Activated T-cell treated with anti-CD3 and anti-CD28 coated beads, Interleukin-2, amount 50 U/mL, for 72 hours (primary cell): ENCODE results near the gene KCNH1. TPM values are rescaled to one million over a fixed set of nuclear protein-coding genes. Genes with fewer than 3 reads are reported as not detected.

Experiments
- ATAC-seq, 2 donors: fragments of 150-1000 bp; cut with Tn5 transposase; replicated peaks in 1 of 2; 2 replicates each; pipeline ENCODE4 v1.10.0; 2021; ENCODE audit warnings: moderate library complexity in 2 of 2, mild to moderate bottlenecking in 1 of 2
- DNase-seq, 2 donors: peaks; one replicate each; pipeline ENCODE4 v3.0.0; 2021 to 2022; ENCODE audit warnings: mixed read lengths in 1 of 2
- H3K27ac Mint-ChIP-seq: one replicate; pipeline ENCODE4 v1.8.0; 2022; ENCODE audit warnings: mild to moderate bottlenecking, moderate library complexity, mixed read lengths
- H3K27me3 Mint-ChIP-seq: one replicate; pipeline ENCODE4 v1.8.0; 2022; ENCODE audit warnings: low read depth, mixed read lengths
- H3K36me3 Mint-ChIP-seq, 2 donors: one replicate each; pipeline ENCODE4 v1.8.0; 2022; ENCODE audit warnings: mixed read lengths in 2 of 2, mild to moderate bottlenecking in 1 of 2; ENCODE audit not compliant: insufficient read depth in 2 of 2
- H3K4me1 Mint-ChIP-seq: one replicate; pipeline ENCODE4 v1.8.0; 2022; ENCODE audit warnings: low read depth, mixed read lengths
- H3K4me3 Mint-ChIP-seq, 2 donors: one replicate each; pipeline ENCODE4 v1.8.0; 2022; ENCODE audit warnings: mild to moderate bottlenecking in 2 of 2, mixed read lengths in 2 of 2, moderate library complexity in 2 of 2
- H3K9me3 Mint-ChIP-seq, 2 donors: one replicate each; pipeline ENCODE4 v1.8.0; 2022; ENCODE audit warnings: mixed read lengths in 2 of 2
- total RNA-seq, 2 donors: library from RNA; stranded (reverse); gene quantifications; one replicate each; pipeline ENCODE4 v1.2.3, GENCODE V29; 2022

The KCNH1 gene
- total RNA-seq, 2 donors from 2014 or later: not detected

DNA sequence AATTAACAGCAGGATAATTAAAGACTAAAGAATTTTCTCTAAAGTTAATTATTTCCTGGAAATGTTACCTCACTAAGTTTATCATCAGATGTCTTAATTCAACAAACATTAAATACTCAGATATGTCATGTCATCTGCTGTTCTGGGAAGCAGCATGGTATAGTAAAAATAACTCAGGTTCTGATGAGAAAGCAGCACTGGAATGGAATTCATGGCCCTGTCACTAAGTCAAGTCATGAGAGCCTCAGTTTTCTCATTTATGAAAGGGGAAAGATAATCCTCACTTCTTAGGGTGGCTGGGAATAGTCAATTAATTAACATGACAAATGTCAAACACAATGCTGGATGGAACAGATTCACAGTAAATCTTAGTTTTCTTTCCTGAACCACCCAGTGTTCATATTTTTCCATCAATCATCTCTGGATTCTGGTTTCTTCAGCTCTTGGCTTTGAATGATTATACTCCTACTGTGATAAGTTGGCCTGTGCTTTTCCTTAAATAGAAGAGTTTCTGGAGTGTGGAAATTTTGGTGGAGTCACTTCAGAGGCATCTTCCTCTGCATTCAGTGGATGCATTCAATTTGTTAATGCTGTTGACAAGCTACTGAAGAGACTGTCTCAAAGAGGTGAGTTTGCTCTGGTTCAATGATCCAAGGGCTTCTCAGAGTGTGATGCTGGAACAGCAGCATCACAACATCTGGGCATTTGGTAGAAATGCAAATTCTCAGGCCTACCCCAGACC lies 319.4 kb downstream of the KCNH1 start:
- Mint-ChIP-seq H3K27me3 (peaks cover 6% of the 10 kb centered on the region), H3K9me3 (peaks cover 0 to 2% of the 10 kb centered on the region in 2 donors), H3K36me3 (no peaks in the 10 kb centered on the region), H3K4me3 (no peak overlapping the region), H3K27ac (no peak overlapping the region), H3K4me1 (peaks cover 8% of the 10 kb centered on the region)
- no peak for DNase-seq
- ATAC-seq: no peak

DNA sequence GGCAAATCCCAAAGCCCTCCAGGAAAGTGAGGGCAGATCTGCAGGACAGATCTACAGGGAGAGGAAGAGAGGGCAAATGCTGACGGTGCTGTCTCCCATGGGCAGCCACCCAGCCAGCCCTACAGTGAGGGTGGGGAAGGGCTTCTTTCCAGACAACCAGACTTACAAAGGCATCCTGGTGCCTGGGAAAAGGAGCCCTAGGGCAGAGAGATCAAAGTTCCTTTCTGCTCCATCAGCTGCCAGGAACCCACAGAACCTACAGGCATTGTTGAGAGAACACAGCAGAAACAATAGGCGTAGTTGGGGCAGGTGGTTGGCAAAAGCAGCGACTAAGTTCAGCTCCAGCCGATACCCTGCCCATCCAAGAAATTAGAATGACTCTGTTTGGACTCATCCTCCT lies 332.4 kb downstream of the KCNH1 start:
- DNase-seq (no peak), ATAC-seq (no peak)
- Mint-ChIP-seq H3K9me3 (no peaks in the 10 kb centered on the region), H3K27ac (no peak overlapping the region), H3K4me3 (no peak overlapping the region), H3K36me3 (no peaks in the 10 kb centered on the region), H3K4me1 (no peaks in the 10 kb centered on the region), H3K27me3 (peaks cover 12% of the 10 kb centered on the region)

DNA sequence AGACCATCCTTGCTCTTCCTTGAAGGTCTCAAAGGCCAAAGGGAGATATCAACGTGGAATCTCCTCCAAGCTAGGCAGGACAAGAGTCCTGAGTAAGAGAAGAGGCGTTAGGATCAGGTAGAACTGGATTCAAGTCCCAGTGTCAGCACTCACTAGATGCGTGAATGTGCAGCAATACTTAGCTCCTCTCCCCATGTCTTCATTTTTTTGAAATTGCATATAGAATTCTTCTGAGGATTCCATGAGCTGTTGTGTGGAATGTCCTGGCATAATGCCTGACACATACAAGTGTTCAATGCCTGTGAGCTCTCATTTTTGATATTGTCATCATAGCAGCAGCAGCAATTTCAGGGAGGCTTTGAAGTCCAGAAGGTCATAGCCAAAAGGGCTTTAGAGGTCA lies 333.2 kb downstream of the KCNH1 start:
- no peak for DNase-seq
- no peaks in the 10 kb centered on the region for H3K9me3 Mint-ChIP-seq
- H3K4me1 Mint-ChIP-seq: no peaks in the 10 kb centered on the region
- H3K36me3 Mint-ChIP-seq: no peaks in the 10 kb centered on the region
- H3K4me3 Mint-ChIP-seq: no peak overlapping the region
- no peak overlapping the region for H3K27ac Mint-ChIP-seq
- ATAC-seq: no peak
- peaks cover 10% of the 10 kb centered on the region for H3K27me3 Mint-ChIP-seq

DNA sequence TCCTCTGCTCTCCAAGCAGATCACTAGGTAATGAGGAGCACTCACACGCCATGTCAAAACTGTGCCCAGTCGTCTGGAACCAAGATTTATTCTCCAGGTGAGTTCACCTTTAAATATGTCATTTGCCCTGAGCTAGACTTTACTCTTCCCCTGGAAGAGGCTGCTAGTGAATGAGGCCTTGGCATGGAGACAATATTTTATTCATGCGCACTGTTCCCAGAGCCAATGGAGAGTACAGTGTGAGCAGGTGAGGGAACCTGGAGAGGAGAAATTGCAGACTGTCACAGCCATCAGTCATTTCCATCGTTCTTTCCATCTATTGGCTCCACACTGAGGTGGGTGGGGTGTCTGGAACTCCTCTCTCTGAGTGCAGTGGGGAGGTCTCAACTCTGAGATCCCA lies 333.6 kb downstream of the KCNH1 start:
- Mint-ChIP-seq H3K27ac (no peak overlapping the region), H3K4me3 (no peak overlapping the region), H3K27me3 (peaks cover 12% of the 10 kb centered on the region), H3K9me3 (no peaks in the 10 kb centered on the region), H3K36me3 (no peaks in the 10 kb centered on the region), H3K4me1 (no peaks in the 10 kb centered on the region)
- ATAC-seq (no peak), DNase-seq (no peak)

DNA sequence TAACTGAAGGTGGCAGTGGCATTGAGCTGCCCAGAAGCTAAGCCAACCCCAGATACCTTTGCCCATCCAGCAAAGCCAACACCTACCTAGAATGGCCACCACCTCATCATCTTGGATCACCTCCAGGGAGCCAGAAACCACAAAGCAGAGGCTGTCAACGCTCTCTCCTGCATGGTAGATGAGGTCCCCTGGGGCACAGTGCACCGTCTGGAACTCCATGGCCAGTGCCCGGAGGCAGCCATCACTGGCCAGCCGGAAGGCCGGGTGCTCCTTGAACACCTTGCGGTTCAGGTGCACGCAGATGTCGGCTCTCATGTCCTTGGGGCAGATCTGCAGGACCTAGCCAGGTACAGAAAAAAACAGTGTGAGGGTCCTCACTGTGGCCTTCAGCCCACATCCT lies 336.5 kb downstream of the KCNH1 start:
- Mint-ChIP-seq H3K36me3 (no peaks in the 10 kb centered on the region), H3K9me3 (no peaks in the 10 kb centered on the region), H3K27me3 (peaks cover 21% of the 10 kb centered on the region), H3K4me3 (no peak overlapping the region), H3K27ac (no peak overlapping the region), H3K4me1 (no peaks in the 10 kb centered on the region)
- ATAC-seq: no peak
- DNase-seq: no peak

DNA sequence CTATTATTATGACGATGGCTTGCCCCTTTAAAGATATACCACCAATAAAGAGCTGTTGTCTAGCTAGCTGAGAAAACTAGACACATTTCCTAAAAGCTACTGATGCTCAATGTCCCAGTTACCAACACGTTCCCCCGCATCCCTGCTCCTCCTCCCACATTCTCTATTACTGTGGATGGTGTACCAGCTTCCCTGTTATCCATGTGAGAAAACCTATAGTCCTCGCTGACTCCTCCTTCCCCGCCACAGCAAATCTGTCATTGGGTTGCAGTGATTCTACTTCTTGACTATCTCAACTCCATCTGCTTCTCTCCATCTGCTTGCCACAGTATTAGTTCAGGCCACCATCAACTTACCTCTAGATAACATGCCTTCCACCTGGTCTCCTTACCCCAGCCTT lies 337.5 kb downstream of the KCNH1 start:
- Mint-ChIP-seq H3K27ac (no peak overlapping the region), H3K4me1 (no peaks in the 10 kb centered on the region), H3K27me3 (peaks cover 21% of the 10 kb centered on the region), H3K36me3 (no peaks in the 10 kb centered on the region), H3K9me3 (no peaks in the 10 kb centered on the region), H3K4me3 (no peak overlapping the region)
- ATAC-seq (no peak), DNase-seq (no peak)

DNA sequence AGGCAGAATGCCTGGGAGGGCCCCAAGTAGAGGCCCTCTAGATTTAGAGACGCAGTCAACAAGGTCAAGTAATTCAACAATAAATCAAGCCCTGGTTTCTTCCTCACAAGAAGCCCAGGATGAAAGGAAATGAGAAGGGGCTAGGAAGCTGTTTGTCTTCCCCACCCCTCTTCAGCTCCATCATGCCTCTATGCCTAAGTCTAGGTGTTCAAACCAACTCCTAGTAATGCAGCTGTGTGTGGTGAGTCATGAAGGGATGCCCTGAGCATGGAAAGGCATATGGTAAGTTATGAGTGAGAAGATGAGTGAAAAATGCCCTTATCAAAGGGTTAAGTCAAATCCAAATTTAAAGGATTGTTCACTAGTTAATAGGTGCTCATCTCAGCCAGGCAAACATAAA lies 339.5 kb downstream of the KCNH1 start:
- DNase-seq: no peak
- no peak overlapping the region for H3K27ac Mint-ChIP-seq
- no peaks in the 10 kb centered on the region for H3K36me3 Mint-ChIP-seq
- peaks cover 21% of the 10 kb centered on the region for H3K27me3 Mint-ChIP-seq
- no peak for ATAC-seq
- no peaks in the 10 kb centered on the region for H3K4me1 Mint-ChIP-seq
- H3K9me3 Mint-ChIP-seq: no peaks in the 10 kb centered on the region
- no peak overlapping the region for H3K4me3 Mint-ChIP-seq

DNA sequence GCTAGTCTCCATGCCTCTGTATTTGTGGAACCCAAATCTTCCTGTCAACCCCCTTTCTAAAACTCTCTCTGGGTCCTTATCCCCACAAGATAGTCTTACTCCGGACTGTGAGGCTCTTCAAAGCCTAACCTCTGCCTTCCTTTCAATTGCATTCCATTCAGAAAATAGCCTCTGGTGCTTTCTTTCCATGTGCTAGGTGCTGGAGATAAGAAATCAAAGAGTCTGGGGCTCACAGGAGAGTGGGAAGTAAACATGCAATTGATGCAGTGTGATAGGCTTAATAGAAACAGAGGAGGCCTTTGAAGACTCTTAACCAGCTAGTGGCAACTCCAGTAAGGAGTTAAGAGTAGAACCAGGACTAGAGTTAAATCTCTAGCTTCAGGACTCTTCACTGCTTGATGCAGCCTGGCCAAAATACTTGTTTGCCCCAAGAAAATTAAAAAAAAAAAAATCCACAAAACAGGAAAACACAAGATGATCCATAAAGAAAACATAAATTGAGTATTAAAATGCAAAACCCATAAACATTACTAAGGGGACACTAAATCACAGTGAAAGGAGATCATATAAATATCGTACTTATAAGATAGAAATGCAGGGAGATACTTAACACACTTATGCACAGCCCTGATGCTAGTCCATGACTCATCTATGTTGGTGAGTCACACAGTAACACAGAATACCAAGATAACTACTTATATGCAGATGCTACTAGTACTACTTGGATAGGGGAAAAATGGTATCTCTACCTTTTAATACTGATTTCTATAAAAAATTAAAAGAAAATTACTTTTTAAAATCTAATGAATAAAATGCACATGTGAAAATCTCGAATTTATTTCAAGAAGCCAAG lies 341.5 kb downstream of the KCNH1 start:
- peaks cover 21% of the 10 kb centered on the region for H3K27me3 Mint-ChIP-seq
- peak; percentile 59 to 61 for ATAC-seq
- H3K9me3 Mint-ChIP-seq: no peaks in the 10 kb centered on the region
- no peak for DNase-seq
- no peak overlapping the region for H3K4me3 Mint-ChIP-seq
- no peak overlapping the region for H3K27ac Mint-ChIP-seq
- H3K4me1 Mint-ChIP-seq: no peaks in the 10 kb centered on the region
- no peaks in the 10 kb centered on the region for H3K36me3 Mint-ChIP-seq

DNA sequence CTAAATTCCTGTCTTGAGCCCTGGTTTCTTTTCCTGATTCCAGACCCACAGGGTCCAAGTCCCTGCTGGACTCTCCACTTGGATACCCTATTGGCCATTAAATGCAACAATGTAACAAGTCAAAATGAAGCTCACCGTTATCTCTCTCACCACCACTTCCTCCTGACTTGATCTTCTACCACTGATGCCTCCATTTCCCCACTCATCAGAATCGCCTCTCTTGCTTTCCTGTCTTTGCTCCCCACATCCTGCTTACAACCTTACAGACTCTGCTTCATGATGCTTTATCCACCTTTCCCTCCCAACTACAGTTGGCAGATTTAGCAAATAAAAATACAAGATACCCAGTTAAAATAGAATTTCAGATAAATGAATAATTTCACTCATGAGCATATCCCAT lies 343.8 kb downstream of the KCNH1 start:
- ATAC-seq (no peak), DNase-seq (no peak)
- Mint-ChIP-seq H3K4me1 (no peaks in the 10 kb centered on the region), H3K36me3 (no peaks in the 10 kb centered on the region), H3K27me3 (peaks cover 13% of the 10 kb centered on the region), H3K9me3 (peaks cover 0 to 1% of the 10 kb centered on the region in 2 donors), H3K27ac (no peak overlapping the region), H3K4me3 (no peak overlapping the region)

DNA sequence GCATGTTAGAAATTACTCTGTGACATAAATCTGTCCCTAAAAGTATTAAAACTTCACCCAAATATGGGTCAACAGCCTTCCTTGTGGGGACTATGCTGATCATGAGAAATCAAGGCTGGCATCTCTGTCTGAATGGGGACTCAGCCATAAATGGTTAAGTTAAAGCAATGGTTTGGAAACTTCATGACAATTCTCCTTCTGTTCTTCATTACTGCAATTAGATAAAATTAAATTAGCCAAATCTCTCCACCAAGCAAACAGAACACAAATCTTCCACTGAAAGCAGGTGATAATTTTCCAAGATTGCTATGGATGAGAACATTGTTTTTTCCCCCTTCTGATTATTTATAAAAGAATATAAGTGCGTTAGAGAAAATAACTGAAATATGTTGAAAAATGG lies 346.1 kb downstream of the KCNH1 start:
- no peak overlapping the region for H3K4me3 Mint-ChIP-seq

DNA sequence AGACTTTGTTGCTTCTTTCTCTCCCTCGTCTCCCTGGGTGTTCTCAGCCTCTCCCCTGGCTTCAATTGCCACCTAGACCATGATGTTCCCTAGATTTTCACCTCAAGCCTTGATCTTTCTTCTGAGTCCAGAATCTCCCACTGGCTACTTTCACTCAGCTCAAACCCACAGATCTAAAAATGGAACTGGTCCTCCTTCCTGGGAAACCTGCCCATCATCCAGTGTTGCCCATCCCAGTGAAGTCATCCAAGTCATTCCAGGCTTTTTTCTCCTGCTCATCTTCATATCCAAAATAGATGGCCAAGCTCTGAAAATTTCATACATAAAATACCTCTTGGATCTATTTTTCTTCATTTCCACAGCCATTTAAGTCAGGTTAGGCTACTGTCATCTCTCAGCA lies 347.4 kb downstream of the KCNH1 start:
- H3K9me3 Mint-ChIP-seq: peaks cover 0 to 1% of the 10 kb centered on the region in 2 donors
- DNase-seq (no peak), ATAC-seq (no peak)

More for the DNA sequence above, 346.1 kb downstream of the KCNH1 start:
- no peaks in the 10 kb centered on the region for H3K36me3 Mint-ChIP-seq
- no peak for DNase-seq
- ATAC-seq: no peak
- H3K27me3 Mint-ChIP-seq: peaks cover 6% of the 10 kb centered on the region
- H3K27ac Mint-ChIP-seq: no peak overlapping the region
- peaks cover 0 to 1% of the 10 kb centered on the region in 2 donors for H3K9me3 Mint-ChIP-seq
- H3K4me1 Mint-ChIP-seq: no peaks in the 10 kb centered on the region

DNA sequence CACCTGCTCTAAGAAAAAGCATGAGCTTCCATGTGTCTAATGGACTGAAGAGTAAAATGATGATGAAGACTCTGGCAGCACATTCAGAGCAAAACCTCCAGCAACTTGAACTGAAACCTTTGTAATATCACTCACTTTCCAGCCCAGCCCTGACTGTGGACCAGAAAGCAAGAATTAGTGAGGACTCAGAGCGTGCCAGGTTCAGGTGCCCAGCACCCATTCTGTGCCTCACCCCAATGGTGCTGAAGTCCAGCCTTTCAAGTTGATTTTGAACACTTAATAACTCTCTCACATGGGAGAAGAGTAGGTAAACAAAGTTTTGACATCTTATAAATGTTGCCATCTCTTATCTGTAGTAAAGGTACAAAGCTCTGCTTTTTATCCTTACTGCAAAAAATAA lies 350.0 kb downstream of the KCNH1 start:
- Mint-ChIP-seq H3K27me3 (peaks cover 5% of the 10 kb centered on the region), H3K4me3 (no peak overlapping the region), H3K36me3 (no peaks in the 10 kb centered on the region)

More for the DNA sequence above, 347.4 kb downstream of the KCNH1 start:
- Mint-ChIP-seq H3K27ac (no peak overlapping the region), H3K4me1 (no peaks in the 10 kb centered on the region), H3K4me3 (no peak overlapping the region), H3K27me3 (peaks cover 5% of the 10 kb centered on the region), H3K36me3 (no peaks in the 10 kb centered on the region)

DNA sequence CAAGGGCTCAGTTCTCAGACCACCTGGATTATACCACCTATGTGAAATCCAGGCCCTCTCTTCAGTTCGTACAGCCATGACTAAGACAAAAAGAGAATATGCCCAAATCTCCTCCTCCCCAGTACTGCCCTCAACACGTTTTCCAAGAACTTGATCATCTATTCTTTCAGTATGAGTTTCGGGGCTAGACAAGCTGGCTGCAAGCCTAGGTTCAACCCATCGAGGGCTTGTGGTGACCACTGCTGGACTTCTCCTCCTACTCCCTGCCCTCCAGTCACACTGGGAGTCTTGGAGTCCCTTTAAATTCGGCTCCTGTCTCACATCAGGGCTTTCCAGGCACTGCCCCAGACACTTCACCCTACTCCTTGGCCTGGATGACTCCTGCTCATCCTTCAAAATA lies 352.3 kb downstream of the KCNH1 start:
- H3K9me3 Mint-ChIP-seq: no peaks in the 10 kb centered on the region
- DNase-seq (no peak), ATAC-seq (no peak)
- no peak overlapping the region for H3K4me3 Mint-ChIP-seq
- H3K36me3 Mint-ChIP-seq: no peaks in the 10 kb centered on the region
- no peak overlapping the region for H3K27ac Mint-ChIP-seq
- H3K27me3 Mint-ChIP-seq: no peaks in the 10 kb centered on the region
- H3K4me1 Mint-ChIP-seq: no peaks in the 10 kb centered on the region

More for the DNA sequence above, 350.0 kb downstream of the KCNH1 start:
- Mint-ChIP-seq H3K9me3 (peaks cover 0 to 1% of the 10 kb centered on the region in 2 donors), H3K4me1 (no peaks in the 10 kb centered on the region), H3K27ac (no peak overlapping the region)
- no peak for DNase-seq
- ATAC-seq: no peak
